HepG2 (cell line): Measurements from ENCODE around the gene SCARF1. TPM values are rescaled to one million over a fixed set of nuclear protein-coding genes. Genes with fewer than 3 reads are reported as not detected.

Experiments used
- CBFB ChIP-seq: sonication (generic); formaldehyde crosslinking; IDR thresholded peaks from 2 replicates; pipeline ENCODE4 v1.4.0; 2020; ENCODE audit warnings: missing genetic modification reagents
- CSRNP1 ChIP-seq: sonication (generic); formaldehyde crosslinking; IDR thresholded peaks from 2 replicates; pipeline ENCODE4 v1.8.1; 2023; ENCODE audit warnings: mild to moderate bottlenecking, missing genetic modification reagents
- JUN ChIP-seq: sonication (generic); formaldehyde crosslinking; IDR thresholded peaks from 2 replicates; pipeline ENCODE4 v1.4.0; 2020; ENCODE audit warnings: mild to moderate bottlenecking, missing genetic modification reagents
- MTA1 ChIP-seq: sonication (generic); formaldehyde crosslinking; IDR thresholded peaks from 2 replicates; pipeline ENCODE4 v1.4.0; 2020; ENCODE audit warnings: missing genetic modification reagents, mild to moderate bottlenecking, borderline replicate concordance
- PAXIP1 ChIP-seq: sonication (generic); formaldehyde crosslinking; conservative IDR thresholded peaks from 2 replicates; pipeline ENCODE4 v1.4.0; 2020; ENCODE audit warnings: mild to moderate bottlenecking, missing genetic modification reagents, moderate library complexity
- RARA ChIP-seq: IDR thresholded peaks from 2 replicates; pipeline ENCODE4 v1.6.1; 2016; ENCODE audit warnings: missing genetic modification reagents, missing compliant biosample characterization
- RBFOX2 ChIP-seq: fragments of 200-400 bp; formaldehyde crosslinking; IDR thresholded peaks from 2 replicates; pipeline ENCODE4 v1.6.1; 2017; ENCODE audit warnings: low read depth, mild to moderate bottlenecking, low read length
- SRSF9 ChIP-seq: fragments of 200-400 bp; formaldehyde crosslinking; IDR thresholded peaks from 2 replicates; pipeline ENCODE4 v1.6.1; 2018; ENCODE audit warnings: borderline replicate concordance, mild to moderate bottlenecking, low read depth, low read length; ENCODE audit not compliant: insufficient read depth, poor library complexity, severe bottlenecking
- STAT6 ChIP-seq: sonication (generic); formaldehyde crosslinking; IDR thresholded peaks from 2 replicates; pipeline ENCODE4 v1.4.0; 2020; ENCODE audit warnings: missing genetic modification reagents, mild to moderate bottlenecking, borderline replicate concordance
- SUZ12 ChIP-seq: fragments of 150-350 bp; IDR thresholded peaks from 2 replicates; pipeline ENCODE4 v1.6.1; 2014; ENCODE audit warnings: low read depth, low read length
- ZMYM3 ChIP-seq: sonication (generic); formaldehyde crosslinking; IDR thresholded peaks from 2 replicates; pipeline ENCODE4 v1.5.1; 2020; ENCODE audit warnings: mild to moderate bottlenecking, missing genetic modification reagents
- ZNF12 ChIP-seq: sonication (generic); formaldehyde crosslinking; IDR thresholded peaks from 2 replicates; pipeline ENCODE4 v1.5.0; 2020; ENCODE audit warnings: missing genetic modification reagents
- ZNF292 ChIP-seq: sonication (generic); formaldehyde crosslinking; IDR thresholded peaks from 2 replicates; pipeline ENCODE4 v1.8.1; 2022; ENCODE audit warnings: mild to moderate bottlenecking, low read depth, missing genetic modification reagents, borderline replicate concordance
- ZNF34 ChIP-seq: sonication (generic); formaldehyde crosslinking; IDR thresholded peaks from 2 replicates; pipeline ENCODE4 v1.4.0; 2020; ENCODE audit warnings: mild to moderate bottlenecking, missing genetic modification reagents, borderline replicate concordance
- ZNF567 ChIP-seq: sonication (generic); formaldehyde crosslinking; IDR thresholded peaks from 2 replicates; pipeline ENCODE4 v1.8.1; 2023; ENCODE audit warnings: mild to moderate bottlenecking, missing genetic modification reagents, borderline replicate concordance
- ZNF605 ChIP-seq: sonication (generic); formaldehyde crosslinking; IDR thresholded peaks from 2 replicates; pipeline ENCODE4 v1.8.0; 2022; ENCODE audit warnings: mild to moderate bottlenecking, missing genetic modification reagents
- ZNF652 ChIP-seq: IDR thresholded peaks from 2 replicates; pipeline ENCODE4 v1.6.1; 2016; ENCODE audit warnings: low read depth, borderline replicate concordance
- ZNF766 ChIP-seq: sonication (generic); formaldehyde crosslinking; IDR thresholded peaks from 2 replicates; pipeline ENCODE4 v1.5.0; 2020; ENCODE audit warnings: missing genetic modification reagents, borderline replicate concordance
- ZNF839 ChIP-seq: sonication (generic); formaldehyde crosslinking; IDR thresholded peaks from 2 replicates; pipeline ENCODE4 v1.4.0; 2020; ENCODE audit warnings: missing genetic modification reagents, mild to moderate bottlenecking, borderline replicate concordance
- polyA plus RNA-seq, 8 experiments: library from polyadenylated mRNA; depleted of rRNA in 3 of 8; stranded (reverse) in 7 of 8; unstranded in 1 of 8; fragments of >200 nt; fragmentation: Illumina TruSeq in 4 of 8; extraction: Trizol in 4 of 8; gene quantifications; 2 replicates each; pipeline versions ENCODE4 v1.2.1 to v1.2.3, GENCODE V29; 2011 to 2016; ENCODE audit warnings: low read depth in 4 of 8, missing spikeins in 1 of 8, mixed read lengths in 1 of 8; ENCODE audit not compliant: insufficient read depth in 1 of 8
- total RNA-seq, 5 experiments: library from RNA; depleted of rRNA; stranded (reverse); fragments of >200 nt; fragmentation: Illumina TruSeq; extraction: Trizol; gene quantifications; 2 replicates each; pipeline ENCODE4 v1.2.3, GENCODE V29; 2016; ENCODE audit warnings: low read depth in 1 of 5

SCARF1 gene
- total and polyA plus RNA-seq, 2 of the 13 experiments (the other 11 are each of a cell fraction or from before 2014, with no cell fraction given), result 0.24 to 0.71 TPM

- TF ChIP-seq ZMYM3 (CRISPR knock-in tag) (no peak), MTA1 (CRISPR knock-in tag) (peak; percentile 21; the same call in 1 of the 2 replicates), ZNF766 (no peak), PAXIP1 (CRISPR knock-in tag) (peak; percentile 57), RARA (CRISPR knock-in tag) (peak; percentile 78), JUN (no peak; the same call in 1 of the 2 replicates), ZNF652 (CRISPR knock-in tag) (no peak), CSRNP1 (no peak), ZNF605 (peak; percentile 65; the same call in 1 of the 2 replicates), STAT6 (CRISPR knock-in tag) (no peak), ZNF34 (CRISPR knock-in tag) (no peak; the same call in 1 of the 2 replicates), RBFOX2 (no peak), ZNF292 (peak; percentile 76; the same call in 1 of the 2 replicates), ZNF567 (no peak), ZNF12 (no peak), ZNF839 (CRISPR knock-in tag) (no peak), SRSF9 (no peak), SUZ12 (no peak), CBFB (CRISPR knock-in tag) (no peak)
These were observed 4.4 kb upstream of the SCARF1 start, which contains the start of gene RILP (continued) for GRCh38 chr17:1649844-1650501.
